GM10266 (cell line): ENCODE measurements around the gene RFX4.
"Not testable (repeated sequence)": the region's sequence is repeated elsewhere in the genome, so short reads cannot be mapped to it uniquely, and the experiment has no call there.

Experiments used
- DNase-seq: peaks from one replicate; pipeline ENCODE4 v3.0.0; 2012; ENCODE audit errors: extremely low spot score
- CTCF ChIP-seq: IDR thresholded peaks from 2 replicates; pipeline ENCODE4 v1.5.1; 2012; ENCODE audit warnings: mild to moderate bottlenecking, low read depth; ENCODE audit not compliant: control insufficient read depth, insufficient read depth; ENCODE audit errors: missing control alignments

RFX4 gene

DNA sequence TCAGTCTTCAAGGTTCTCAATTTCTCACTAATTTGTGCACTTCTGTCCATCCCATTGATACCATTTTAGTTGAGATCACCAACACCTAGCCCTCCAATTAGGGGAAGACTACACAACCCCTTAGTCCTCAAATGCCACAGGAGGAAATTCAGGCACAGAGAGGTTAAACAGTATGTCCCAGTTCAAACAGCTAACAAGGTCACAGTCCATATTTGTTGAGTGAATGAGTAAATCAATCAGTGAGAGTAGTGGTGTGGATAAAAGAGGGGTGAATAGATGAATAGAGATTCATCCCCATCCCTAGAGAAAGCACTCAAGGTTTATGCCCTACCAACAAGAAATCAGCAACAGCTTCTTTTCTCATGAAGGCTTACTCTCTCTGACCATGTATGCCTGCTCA lies 97.5 kb downstream of the RFX4 start:
- no peak for TF ChIP-seq CTCF
- DNase-seq, result no peak

DNA sequence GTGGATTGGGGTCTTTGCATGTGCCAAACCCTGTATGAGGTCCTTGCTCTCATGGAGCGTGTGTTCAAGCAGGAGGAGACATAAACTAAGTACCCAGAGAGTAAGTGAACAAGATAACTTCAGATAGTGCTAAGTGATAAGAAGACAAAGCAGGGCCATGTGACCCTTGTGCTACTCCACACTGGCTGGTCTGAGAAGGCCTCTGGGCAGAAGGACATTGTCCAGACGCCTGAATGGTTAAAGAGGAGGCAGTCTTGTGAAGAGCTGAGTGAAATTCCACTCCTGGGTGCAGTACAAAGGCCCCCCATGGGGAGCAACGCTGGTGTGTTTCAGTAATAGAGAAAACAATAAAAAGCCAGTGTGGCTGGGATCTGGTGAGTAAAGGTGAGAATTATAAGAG lies 98.4 kb downstream of the RFX4 start:
- no peak for TF ChIP-seq CTCF
- no peak for DNase-seq

GRCh38 chr12:106682594-106683234 lies 99.9 kb downstream of the RFX4 start:
- TF ChIP-seq CTCF, result peak; percentile 33
- peak; percentile 18 for DNase-seq

GRCh38 chr12:106684497-106684896 lies 101.7 kb downstream of the RFX4 start:
- DNase-seq, result no peak
- no peak for TF ChIP-seq CTCF

DNA sequence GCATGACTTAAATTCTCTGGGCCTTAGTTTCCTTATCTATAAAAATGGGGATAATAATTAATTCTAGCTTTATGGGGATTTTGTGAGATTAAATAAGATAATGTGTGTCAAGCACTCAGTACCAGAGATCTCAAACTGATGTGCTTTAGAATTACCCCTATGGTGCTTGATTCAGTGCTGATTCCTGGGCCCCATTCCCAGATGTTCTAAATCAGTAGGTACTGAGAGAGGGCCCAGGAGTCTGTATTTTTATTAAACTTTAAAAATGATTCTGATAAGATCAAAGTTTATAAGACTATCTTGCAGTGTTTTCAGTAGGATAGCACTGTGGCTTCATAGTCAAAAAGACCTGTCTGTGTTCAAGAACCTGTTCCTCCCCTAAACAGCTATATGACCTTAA lies 102.6 kb downstream of the RFX4 start:
- no peak for TF ChIP-seq CTCF
- no peak for DNase-seq

- TF ChIP-seq CTCF, result no peak
These were observed 104.9 kb downstream of the RFX4 start for GRCh38 chr12:106687672-106688071.

DNA sequence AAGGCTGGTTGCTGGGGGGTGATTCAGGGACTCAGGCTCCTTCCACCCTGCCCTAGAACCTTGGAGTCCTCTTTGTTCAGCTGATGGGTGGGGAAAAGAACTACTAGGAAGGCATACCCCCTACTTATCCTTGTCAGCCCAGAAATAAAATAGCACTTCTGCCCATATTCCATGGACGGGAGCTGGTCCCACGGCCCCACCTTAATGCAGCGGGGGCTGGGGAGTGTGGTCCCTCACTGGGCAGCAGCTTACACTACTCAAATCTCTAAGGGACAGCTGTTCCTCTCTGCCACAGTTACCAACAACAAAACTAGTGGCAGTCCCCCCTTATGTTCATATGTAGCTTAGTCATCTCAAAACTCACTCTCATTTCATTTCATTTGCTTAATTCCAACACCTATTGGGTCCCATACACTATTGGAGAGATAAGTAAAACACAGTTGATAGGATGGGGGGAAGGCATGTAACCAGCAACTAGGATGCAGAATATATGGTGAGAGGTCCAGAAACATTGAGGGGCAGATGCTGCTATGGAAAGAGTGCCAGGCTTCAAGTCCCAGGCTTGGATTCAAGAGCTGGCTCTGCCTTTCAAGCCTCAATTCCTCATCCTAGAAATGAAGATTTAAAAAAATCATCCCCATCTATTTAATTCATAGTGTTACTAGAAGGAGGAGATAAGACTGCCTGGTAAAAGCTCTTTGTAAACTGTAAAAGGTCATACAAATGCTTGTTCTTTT lies 107.9 kb downstream of the RFX4 start:
- DNase-seq, result no peak
- TF ChIP-seq CTCF, result no peak

More at GRCh38 chr12:106687672-106688071, 104.9 kb downstream of the RFX4 start:
- no peak for DNase-seq

- DNase-seq, result not testable (repeated sequence)
These were observed 109.2 kb downstream of the RFX4 start for GRCh38 chr12:106692033-106692432.
